ENCODE data around the gene ARL6IP4. TPM values are rescaled to one million over a fixed set of nuclear protein-coding genes. Genes with fewer than 3 reads are reported as not detected.

Gene ARL6IP4
- total RNA-seq, 2 donors from 2014 or later = 136 to 158 TPM

DNA sequence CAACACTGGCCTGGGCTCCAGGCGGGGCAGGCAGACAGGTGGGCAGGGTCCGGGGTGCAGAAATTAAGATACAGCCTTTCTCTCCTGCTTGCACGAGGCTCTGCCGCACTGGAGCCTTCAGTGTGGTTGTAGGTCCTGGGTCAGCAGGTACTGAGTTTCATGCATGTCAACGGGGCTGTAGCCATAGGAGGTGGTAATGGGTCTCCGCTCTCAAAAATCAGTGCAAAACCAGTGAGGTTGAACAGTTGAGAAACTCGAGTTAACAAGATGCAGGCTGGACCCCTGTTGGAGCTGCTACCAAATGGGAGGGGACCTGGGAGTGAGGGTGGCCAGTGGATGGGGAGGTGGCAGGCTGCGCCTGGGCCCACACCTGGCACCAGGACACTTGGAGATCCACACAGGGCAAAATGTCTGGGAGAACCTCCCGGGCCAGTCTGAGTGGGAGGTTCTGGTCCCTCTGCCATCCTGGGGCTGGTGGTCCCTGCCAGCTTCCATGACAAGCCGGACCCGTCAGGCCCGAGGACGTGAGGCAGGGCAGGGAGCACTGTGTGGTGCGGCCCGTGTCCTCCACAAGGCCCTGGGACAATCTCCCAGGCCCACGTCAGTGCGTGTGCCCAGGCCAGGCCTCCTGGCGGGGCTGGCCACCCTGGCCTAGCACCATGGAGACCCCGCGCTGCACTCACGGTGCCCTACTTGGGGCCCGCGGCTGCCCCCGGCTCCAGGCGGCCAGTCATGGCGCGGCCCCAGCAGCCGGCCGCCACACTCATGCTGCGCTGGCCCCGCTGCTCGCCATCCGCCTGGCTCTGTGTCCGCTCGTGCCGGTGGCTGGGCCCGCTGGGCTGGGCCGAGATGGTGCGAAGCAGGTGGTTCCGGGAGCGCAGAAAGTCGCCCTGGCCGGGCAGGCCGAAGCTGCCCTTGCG lies 5.1 kb downstream of the ARL6IP4 start:
- intact Hi-C loops (cut with DNase I, micrococcal nuclease) = loop anchor here in 1 of 2 donors (10.0 kb wide), 1 partner anchor 249 kb away; the partner anchor contains the start of genes MPHOSPH9 and MTRFR
- DNase-seq = no peak
- ATAC-seq = no peak

DNA sequence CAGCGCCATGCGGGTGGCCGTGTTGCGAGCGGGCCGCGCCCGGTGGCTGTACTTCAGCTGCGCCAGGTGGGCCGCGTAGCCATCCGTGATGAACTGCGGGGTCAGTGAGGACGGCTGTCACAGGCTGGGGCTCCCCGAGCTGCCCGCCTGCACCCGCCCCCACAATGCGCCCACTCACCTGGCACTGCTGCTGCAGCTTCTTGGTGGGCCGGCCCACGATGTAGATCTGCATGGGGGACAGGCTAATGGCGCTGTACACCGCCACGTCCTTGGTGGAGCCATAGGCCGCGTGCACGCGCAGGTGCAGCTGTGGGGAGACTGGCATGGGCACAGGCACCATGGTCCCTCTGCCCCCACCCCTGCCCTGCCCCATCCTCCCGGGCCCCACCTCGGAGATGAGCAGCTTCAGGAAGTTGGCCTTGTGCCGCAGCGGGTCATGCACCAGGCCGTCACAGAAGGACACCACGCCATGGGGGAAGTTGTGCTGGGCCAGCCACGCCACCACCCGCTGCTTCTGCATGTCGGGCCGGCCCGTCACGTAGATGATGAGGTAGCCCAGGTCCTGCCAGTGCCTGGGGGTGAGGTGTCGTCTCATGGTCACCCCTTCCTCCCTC lies 5.9 kb downstream of the ARL6IP4 start:
- ATAC-seq = no peak
- no peak for DNase-seq
- intact Hi-C loops (cut with DNase I, micrococcal nuclease) = loop anchor here in 1 of 2 donors (10.0 kb wide), 1 partner anchor 248 kb away; the partner anchor contains the start of genes MPHOSPH9 and MTRFR

DNA sequence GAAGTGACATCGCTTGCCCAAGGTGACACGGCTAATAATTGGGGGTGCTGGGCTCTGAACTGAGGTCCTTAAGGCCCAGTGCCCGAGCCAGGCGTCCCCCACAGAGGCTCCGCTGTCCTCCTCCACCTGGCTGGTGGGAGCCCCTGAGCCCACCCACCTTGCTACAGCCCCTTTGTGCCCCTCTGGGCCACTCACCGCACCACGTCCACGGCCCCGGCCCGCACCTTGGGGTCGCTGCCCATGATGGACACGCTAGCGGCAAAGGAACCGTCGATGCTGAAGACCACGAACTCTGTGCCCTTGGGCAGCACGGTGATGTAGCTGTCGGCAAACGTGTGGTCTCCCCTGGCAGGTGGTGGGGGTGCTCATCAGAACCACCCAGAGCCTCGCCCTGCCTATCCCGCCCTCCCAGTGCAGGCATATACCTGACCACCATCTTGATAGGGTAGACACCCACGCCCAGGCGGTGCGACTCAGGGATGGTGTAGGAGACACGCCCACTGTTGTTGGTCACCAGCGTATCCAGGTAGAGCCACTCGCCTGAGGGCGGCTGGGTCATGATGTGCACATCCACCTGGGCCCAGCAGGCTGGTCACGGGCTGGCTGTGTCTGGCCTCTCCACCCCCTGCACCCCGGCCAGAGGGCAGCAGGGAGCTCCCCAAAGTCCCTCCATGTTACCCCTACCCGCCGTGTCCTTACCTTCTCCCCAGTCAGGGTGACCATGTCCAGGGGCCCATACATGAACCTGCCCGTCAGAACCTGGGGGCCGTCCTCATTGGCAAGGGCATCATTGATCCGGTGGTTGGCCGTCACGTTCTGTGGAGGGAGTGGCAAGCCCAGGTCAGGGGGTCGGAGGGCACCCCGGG lies 6.8 kb downstream of the ARL6IP4 start:
- DNase-seq (no peak), ATAC-seq (no peak)
- intact Hi-C loops (cut with DNase I, micrococcal nuclease) = loop anchor here in 1 of 2 donors (10.0 kb wide), 1 partner anchor 247 kb away; the partner anchor contains the start of genes MPHOSPH9 and MTRFR

DNA sequence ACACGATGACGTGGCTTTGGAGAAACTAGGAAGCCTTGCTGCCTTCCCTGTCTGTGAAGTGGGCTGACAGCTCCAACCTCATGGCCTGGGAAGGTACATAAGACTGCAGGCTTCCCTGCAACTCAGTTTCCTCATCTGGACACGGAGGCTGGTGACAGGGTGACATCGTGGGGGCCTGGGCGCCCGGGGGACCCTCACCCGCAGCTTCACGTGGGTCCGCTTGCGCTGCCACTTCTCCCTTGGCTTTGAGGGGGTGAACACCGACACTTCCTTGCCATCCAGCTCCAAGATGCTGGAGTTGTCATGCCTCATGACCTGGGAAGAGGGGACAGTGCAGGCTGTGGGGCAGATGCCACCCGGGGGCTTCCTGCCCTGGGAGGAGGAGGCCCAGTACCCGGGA lies 7.6 kb downstream of the ARL6IP4 start:
- no peak for DNase-seq
- no peak for ATAC-seq
- intact Hi-C loops (cut with DNase I, micrococcal nuclease) = loop anchor here in 1 of 2 donors (10.0 kb wide), 1 partner anchor 247 kb away; the partner anchor contains the start of genes MPHOSPH9 and MTRFR

DNA sequence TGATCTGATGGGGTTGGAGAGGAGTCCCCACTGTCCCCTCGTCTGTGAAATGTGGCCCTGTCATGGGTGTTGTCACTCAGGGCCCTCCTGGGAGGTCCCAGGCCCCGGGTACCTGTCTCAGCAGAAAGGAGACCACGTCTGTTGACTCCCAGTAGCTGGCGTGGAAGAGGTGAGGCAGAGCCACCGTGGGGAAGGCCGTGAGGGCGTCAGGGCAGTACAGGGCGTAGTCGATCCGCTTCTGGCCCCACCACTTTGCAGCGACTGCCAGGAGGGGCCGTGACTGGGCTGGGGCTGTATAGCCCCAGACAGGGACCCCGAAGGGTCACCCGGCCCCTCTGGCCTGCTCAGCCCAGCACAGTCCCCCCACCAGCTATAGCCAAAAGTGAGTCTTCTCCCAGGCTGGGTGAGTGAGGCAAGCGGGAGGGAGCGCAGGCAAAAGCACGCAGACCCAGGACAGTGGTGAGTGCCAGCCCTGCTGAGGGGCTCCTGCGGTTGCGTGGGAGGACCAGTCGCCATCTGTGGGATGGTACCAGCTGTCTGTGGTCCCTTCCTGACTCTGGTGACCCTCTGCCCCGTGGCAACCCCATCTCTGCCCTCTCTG lies 8.2 kb downstream of the ARL6IP4 start:
- intact Hi-C loops (cut with DNase I, micrococcal nuclease) = loop anchor here in 1 of 2 donors (10.0 kb wide), 1 partner anchor 246 kb away; the partner anchor contains the start of genes MPHOSPH9 and MTRFR
- no peak for ATAC-seq
- DNase-seq = no peak

DNA sequence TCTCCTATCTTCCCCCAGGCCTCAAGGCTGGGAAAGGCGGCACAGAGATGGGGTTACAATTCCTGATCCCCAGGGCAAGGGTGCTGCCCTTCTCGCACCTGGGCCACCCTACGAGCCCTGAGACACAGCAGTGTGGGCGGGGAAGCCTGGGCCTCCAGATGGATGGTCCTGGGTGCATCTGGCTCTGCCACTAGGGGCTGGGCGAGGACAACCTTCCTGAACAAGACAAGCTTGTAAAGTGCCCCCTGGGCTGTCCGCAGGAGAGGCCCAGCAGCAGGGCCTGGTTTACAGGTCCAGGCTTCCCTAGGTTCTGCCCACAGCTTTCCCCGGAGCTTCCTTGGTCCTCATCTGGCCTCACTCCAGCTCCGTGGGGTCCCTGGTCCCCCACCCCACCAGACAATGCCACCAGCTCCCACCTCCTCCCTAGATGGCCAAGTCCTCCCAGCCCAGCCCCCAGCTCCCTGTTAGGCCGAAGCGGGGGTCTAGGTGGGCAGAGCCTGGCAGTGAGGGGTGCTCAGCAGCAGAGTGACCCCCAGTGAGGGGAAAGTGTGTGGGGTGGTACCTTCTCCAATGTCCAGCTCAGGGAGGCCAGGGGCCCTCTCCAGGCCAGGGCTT lies 8.9 kb downstream of the ARL6IP4 start:
- DNase-seq (no peak), ATAC-seq (no peak)
- intact Hi-C loops (cut with DNase I, micrococcal nuclease) = loop anchor here in 1 of 2 donors (10.0 kb wide), 1 partner anchor 245 kb away; the partner anchor contains the start of genes MPHOSPH9 and MTRFR

DNA sequence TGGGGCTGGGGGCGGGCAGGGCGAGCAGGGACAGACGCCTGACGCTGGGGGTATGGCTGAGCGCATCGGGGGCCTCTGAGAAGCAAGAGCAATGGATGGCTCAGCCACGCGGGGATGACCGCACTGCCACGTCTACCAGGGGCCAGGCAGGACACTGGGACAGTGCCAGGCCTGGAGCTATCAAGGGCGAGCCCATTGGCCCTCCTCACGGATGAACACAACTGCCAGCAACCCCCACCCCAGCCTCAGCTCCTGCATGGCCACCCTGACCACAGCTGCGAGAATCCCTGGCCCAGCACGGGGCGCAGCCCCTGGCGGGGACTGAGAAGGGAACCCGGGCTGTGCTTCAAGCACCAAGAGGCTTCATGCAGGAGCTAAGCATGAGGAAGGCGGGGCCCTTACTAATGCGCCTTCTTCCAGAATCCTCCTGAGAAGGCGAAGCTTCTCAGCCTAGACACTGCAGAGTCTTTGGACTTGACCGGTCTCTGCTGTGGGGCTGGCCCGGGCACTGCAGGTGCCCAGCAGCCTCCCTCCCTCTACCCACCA lies 9.5 kb downstream of the ARL6IP4 start:
- ATAC-seq (no peak), DNase-seq (no peak)
- intact Hi-C loops (cut with DNase I, micrococcal nuclease) = loop anchor here in 1 of 2 donors (10.0 kb wide), 1 partner anchor 245 kb away; the partner anchor contains the start of genes MPHOSPH9 and MTRFR

DNA sequence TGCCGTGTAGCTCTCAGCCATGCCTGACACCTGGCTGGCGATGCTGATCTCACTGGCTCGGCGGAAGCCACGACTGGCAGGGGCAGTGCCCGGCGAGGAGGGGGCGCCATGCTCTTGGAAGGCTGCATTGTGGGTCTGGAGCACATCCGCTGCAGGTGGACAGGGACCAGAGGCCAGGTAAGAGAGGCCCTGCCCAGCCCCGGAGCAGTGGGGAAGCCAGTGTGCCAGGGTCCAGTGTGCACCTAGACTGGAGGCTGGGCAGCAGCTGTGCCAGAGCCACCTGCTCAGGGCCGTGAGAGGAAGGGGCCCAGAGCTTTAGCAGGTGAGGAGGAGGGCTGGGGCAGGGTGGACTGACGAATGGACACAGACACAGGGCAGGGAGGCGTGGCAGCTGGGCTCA lies 10.1 kb downstream of the ARL6IP4 start:
- DNase-seq (no peak), ATAC-seq (no peak)
- intact Hi-C loops (cut with DNase I, micrococcal nuclease) = no loop called here

DNA sequence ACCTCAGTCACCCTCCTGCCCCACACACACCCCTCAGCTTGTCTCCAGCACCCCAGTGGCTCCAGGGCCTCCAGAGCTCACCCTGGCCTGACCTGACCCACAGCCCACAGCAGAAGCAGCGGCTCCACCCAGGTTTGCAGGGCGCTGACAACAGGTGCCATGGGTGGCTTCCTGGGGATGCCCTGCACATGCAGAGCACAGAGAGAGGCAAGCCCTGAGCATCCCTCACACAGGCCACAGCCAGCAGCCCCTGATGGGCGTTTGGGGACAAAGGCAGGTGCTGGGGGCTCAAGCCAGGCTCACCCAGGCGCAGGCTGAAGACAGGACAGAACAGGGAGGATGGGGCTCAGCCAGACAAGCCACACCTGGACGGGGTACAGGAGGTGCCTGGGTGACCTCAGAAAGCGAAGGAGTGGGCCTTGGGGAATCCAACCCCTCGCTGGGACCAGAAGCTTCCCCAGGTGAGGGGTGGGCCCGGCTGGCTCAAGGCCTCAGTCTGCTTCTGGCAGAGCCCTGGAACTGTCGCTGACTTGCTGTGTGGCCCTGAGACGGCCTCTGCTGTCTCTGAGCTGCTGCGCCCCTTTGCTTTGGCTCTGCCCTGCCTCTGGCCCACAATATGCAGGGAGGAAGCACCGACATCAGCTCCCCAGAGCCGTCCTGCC lies 10.6 kb downstream of the ARL6IP4 start:
- ATAC-seq (no peak), DNase-seq (no peak)
- intact Hi-C loops (cut with DNase I, micrococcal nuclease) = no loop called here

DNA sequence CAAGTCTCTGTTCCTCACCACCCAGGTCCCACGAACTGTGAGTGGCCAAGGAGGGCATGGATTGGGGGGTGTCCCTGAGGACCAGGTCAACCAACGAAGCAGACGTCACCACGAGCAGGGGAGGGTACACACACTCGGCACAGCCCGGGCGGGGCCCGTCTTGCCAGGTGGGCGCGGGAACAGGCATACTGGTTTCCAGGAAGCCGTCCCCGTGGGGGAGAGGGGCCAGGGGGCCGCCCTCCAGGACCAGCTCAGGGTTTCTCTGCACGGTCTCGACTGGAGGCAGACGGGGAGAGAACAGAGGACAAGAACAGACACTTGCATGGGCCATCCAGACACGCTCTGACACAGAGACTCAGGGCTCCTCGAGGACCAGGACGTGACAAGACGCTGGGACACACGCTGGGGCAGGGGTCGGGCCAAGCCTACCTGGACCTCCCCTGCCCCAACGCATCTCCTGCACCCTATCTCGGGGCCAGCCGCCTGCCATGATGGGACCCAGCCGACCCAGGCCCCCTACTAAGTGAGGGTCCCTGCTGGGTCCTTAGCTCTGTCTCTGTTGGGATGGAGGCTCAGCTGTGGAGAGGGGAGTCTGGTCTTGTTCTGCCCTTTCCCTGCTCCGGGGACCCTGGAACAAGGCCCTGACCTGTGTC lies 11.3 kb downstream of the ARL6IP4 start:
- ATAC-seq (no peak), DNase-seq (no peak)
- intact Hi-C loops (cut with DNase I, micrococcal nuclease) = no loop called here

DNA sequence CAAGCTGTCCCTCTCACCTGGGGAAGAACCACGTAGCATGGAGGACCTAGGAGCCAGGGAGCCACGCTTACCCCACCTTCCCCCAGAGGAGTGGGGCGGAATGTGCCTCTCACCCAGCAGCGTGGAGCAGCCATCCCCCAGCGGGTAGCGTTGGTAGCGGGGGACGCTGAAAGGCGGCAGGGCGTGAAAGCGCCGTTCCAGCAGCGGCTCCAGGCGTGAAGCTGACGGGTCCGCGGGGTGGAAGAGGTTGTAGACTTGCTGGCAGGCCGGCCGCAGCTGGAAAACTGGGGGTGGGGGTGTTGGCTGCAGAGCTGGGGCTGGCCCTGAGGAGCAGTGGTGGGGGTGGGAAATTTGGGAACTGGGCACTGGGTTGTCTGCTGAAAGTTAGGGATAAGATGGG lies 11.9 kb downstream of the ARL6IP4 start:
- intact Hi-C loops (cut with DNase I, micrococcal nuclease) = no loop called here
- ATAC-seq = no peak
- no peak for DNase-seq

DNA sequence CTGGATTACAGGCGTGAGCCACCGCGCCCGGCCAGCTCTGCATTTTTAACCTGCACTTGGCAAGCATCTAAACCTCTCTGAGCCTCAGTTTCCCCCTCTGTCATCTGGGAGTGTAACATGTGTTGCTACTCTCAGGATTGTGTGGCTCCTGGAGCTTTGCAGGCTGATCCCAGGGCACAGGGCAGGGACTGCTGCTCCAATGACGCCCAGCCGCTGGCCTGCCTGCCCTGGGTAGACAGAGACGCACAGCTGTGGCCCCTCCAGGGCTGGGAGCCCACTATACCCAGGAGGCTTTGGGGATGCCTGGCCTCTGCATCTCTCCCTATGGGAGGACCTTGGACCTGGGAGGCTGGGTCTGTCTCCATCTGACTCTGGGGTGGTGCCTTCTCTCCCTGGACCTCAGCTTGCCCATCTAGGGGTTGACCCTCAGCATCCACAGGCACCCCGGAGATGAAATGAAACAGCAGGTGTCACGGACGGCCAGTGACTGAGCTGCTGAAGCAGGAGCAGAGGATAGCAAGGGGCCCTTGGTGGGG lies 13.7 kb downstream of the ARL6IP4 start:
- no peak for ATAC-seq
- intact Hi-C loops (cut with DNase I, micrococcal nuclease) = no loop called here
- no peak for DNase-seq

DNA sequence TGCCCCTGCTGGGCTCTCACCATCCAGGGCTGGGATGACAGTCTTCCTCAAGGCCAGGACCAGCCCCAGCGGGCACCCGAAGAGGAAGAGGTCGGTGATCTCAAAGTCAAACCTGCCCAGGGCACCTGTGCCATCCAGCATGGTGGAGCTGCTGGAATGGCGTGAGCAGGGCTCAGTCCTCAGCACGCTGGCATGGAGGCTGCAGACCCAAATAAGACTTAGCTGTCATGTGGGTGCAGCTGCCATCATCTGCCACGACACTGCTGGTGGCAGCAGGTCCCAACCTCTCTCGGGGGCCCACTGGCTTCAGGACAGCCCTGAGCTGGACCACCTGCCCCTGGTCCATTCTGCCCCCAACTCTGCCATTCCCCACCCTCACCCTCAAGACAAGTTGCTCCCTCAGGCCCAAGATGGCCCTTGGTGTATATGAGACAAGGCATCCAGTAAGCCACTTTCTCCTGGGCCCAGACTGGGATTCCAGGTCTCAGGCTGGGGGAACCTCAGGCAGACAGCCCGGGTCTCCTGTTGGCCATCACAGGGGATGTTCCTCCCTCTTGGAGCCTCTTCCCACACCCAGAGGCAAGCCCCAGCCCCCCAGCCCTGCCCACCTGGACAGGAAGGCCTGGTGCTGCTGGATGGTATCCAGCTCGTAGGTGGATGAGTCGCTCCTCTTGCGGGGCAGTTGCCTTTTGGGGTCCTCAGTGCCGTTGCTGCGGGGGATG lies 14.5 kb downstream of the ARL6IP4 start:
- ATAC-seq (no peak), DNase-seq (no peak)
- intact Hi-C loops (cut with DNase I, micrococcal nuclease) = no loop called here

DNA sequence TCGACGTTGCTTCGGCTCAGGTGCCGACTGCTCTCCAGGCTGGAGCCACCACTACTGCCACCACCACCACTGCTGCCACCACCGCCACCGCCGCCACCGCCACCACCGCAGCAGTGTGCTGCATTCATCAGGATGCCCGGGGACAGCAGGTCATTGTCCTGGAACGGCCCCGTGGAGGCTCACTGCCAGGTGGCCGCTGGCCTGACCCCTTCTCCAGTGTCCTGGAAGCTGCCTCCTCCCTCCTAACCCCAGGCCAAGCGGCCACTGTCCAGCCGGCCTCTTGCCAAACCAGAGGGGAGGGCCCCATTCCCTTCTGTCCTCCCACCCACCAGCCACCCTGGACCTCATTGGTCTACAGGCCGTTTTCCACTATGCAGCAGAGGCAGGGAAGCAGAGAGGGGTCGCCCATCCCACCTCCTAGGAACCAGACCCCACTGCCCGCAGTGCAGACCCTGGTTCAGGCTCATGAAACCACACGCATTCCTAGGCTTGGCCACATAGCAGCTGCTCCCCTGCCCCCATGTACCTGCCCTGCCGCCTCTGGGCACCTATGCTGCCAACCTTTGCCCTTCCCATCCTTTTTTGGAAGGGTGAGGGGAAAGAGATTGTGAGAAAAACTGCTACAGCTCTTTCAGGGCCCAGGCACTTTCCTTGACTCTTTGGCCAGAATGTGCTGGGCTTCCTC lies 15.2 kb downstream of the ARL6IP4 start:
- intact Hi-C loops (cut with DNase I, micrococcal nuclease) = no loop called here
- DNase-seq = no peak

DNA sequence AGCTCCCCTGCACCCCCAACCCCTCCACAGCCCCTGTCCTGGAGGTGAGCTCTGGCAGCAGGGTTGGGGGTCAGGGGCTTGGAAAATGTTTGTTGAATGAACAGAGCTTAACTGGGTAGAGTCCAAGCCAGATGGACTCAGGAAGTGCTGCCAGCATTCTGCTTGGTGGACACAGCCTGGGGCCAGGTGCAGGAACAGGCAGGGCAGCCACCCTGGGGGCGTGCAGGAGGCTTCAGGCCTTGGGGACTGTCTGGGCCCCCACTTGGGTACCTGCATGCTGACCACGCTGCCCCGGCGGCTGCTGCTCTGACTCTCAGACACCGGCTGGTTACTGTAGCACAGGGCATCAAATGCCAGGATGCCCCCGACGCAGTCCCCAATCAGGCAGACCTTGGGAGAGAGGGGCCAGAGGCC lies 15.7 kb downstream of the ARL6IP4 start:
- no peak for DNase-seq
- intact Hi-C loops (cut with DNase I, micrococcal nuclease) = no loop called here
- ATAC-seq = no peak

More for the DNA sequence above, 15.2 kb downstream of the ARL6IP4 start:
- ATAC-seq = no peak
